Measurements from ENCODE around the gene HDAC8. TPM values are rescaled to one million over a fixed set of nuclear protein-coding genes. Genes with fewer than 3 reads are reported as not detected.
A peak's percentile ranks its signal among the peaks of the same experiment; 100 is the strongest.
"Not testable (repeated sequence)": the region's sequence is repeated elsewhere in the genome, so short reads cannot be mapped to it uniquely, and the experiment has no call there.

HDAC8 gene
- total and polyA plus RNA-seq, 4 experiments from 2014 or later = 15.2 to 23.0 (median 17.0) TPM

GRCh38 chrX:72566448-72566847, 6.2 kb downstream of the HDAC8 start:
- H3K9me3 ChIP-seq (ENCODE audit: control insufficient read depth in 1 of 2, low read length in 2 of 2) = no peaks in the 10 kb centered on the region
- H3K4me1 Mint-ChIP-seq = peaks cover 3 to 6% (median 6%) of the 10 kb centered on the region in 4 donors
- peaks cover 0 to 3% (median 0%) of the 10 kb centered on the region in 8 donors for H3K9me3 Mint-ChIP-seq
- H3K36me3 Mint-ChIP-seq = peaks cover 19 to 38% of the 10 kb centered on the region in 2 donors
- no peaks in the 10 kb centered on the region for H3K27me3 Mint-ChIP-seq
- H3K36me3 ChIP-seq (ENCODE audit: insufficient read depth, low read length) = no peaks in the 10 kb centered on the region
- no peak overlapping the region for H3K4me3 ChIP-seq (ENCODE audit: low read length in 2 of 2)
- H3K27ac Mint-ChIP-seq = no peak overlapping the region
- CTCF ChIA-PET (ENCODE audit: partially characterized antibody) = no interaction called here
- H3K27ac ChIP-seq (ENCODE audit: low read depth, low read length) = no peak overlapping the region
- intact Hi-C loops (cut with micrococcal nuclease) = no loop called here
- no peak overlapping the region for H3K4me3 Mint-ChIP-seq
- POLR2A ChIA-PET (ENCODE audit: partially characterized antibody) = no interaction called here
- H3K27me3 ChIP-seq (ENCODE audit: insufficient read depth, low read length) = no peaks in the 10 kb centered on the region
- no peaks in the 10 kb centered on the region for H3K4me1 ChIP-seq (ENCODE audit: insufficient read depth, low read length)
- DNase-seq = no peak

- H3K4me1 ChIP-seq (ENCODE audit: insufficient read depth, low read length); H3K27ac Mint-ChIP-seq; DNase-seq; H3K9me3 Mint-ChIP-seq; H3K36me3 ChIP-seq (ENCODE audit: insufficient read depth, low read length); POLR2A ChIA-PET (ENCODE audit: partially characterized antibody); intact Hi-C loops (cut with micrococcal nuclease); H3K27ac ChIP-seq (ENCODE audit: low read depth, low read length); H3K9me3 ChIP-seq (ENCODE audit: control insufficient read depth in 1 of 2, low read length in 2 of 2); H3K4me3 Mint-ChIP-seq; CTCF ChIA-PET (ENCODE audit: partially characterized antibody); H3K27me3 Mint-ChIP-seq; H3K27me3 ChIP-seq (ENCODE audit: insufficient read depth, low read length); H3K4me3 ChIP-seq (ENCODE audit: low read length in 2 of 2): not testable (repeated sequence)
- H3K36me3 Mint-ChIP-seq = peaks cover 19 to 22% of the 10 kb centered on the region in 2 donors
- H3K4me1 Mint-ChIP-seq = peaks cover 11 to 20% (median 16%) of the 10 kb centered on the region in 4 donors
Measured at GRCh38 chrX:72559655-72560054, 13.0 kb downstream of the HDAC8 start.

GRCh38 chrX:72554448-72555140, 18.0 kb downstream of the HDAC8 start:
- DNase-seq = no peak
- H3K36me3 ChIP-seq (ENCODE audit: insufficient read depth, low read length) = no peaks in the 10 kb centered on the region
- Mint-ChIP-seq H3K36me3 (peaks cover 6 to 10% of the 10 kb centered on the region in 2 donors), H3K27ac (peak overlapping the region in 1 of 7 donors; percentile 23), H3K4me1 (peaks cover 5 to 17% (median 11%) of the 10 kb centered on the region in 4 donors), H3K9me3 (peaks cover 0 to 2% (median 0%) of the 10 kb centered on the region in 8 donors), H3K4me3 (no peak overlapping the region), H3K27me3 (no peaks in the 10 kb centered on the region)
- no peak overlapping the region for H3K4me3 ChIP-seq (ENCODE audit: low read length in 2 of 2)
- no peaks in the 10 kb centered on the region for H3K27me3 ChIP-seq (ENCODE audit: insufficient read depth, low read length)
- H3K4me1 ChIP-seq (ENCODE audit: insufficient read depth, low read length) = no peaks in the 10 kb centered on the region
- H3K9me3 ChIP-seq (ENCODE audit: control insufficient read depth in 1 of 2, low read length in 2 of 2) = no peaks in the 10 kb centered on the region
- ChIA-PET CTCF (ENCODE audit: partially characterized antibody) (no interaction called here), POLR2A (ENCODE audit: partially characterized antibody) (no interaction called here)
- H3K27ac ChIP-seq (ENCODE audit: low read depth, low read length) = no peak overlapping the region
- intact Hi-C loops (cut with micrococcal nuclease) = no loop called here

- H3K36me3 ChIP-seq (ENCODE audit: insufficient read depth, low read length); H3K4me1 ChIP-seq (ENCODE audit: insufficient read depth, low read length); DNase-seq; H3K27ac Mint-ChIP-seq; H3K4me3 ChIP-seq (ENCODE audit: low read length in 2 of 2); intact Hi-C loops (cut with micrococcal nuclease); CTCF ChIA-PET (ENCODE audit: partially characterized antibody); H3K36me3 Mint-ChIP-seq; POLR2A ChIA-PET (ENCODE audit: partially characterized antibody); H3K4me1 Mint-ChIP-seq; H3K9me3 ChIP-seq (ENCODE audit: control insufficient read depth in 1 of 2, low read length in 2 of 2); H3K9me3 Mint-ChIP-seq; H3K27me3 Mint-ChIP-seq; H3K27me3 ChIP-seq (ENCODE audit: insufficient read depth, low read length); H3K4me3 Mint-ChIP-seq; H3K27ac ChIP-seq (ENCODE audit: low read depth, low read length): not testable (repeated sequence)
Measured at GRCh38 chrX:72552443-72552842, 20.2 kb downstream of the HDAC8 start.

GRCh38 chrX:72545990-72546389, 26.7 kb downstream of the HDAC8 start:
- H3K9me3 Mint-ChIP-seq = no peaks in the 10 kb centered on the region
- CTCF ChIA-PET (ENCODE audit: partially characterized antibody) = no interaction called here
- no peak overlapping the region for H3K27ac Mint-ChIP-seq
- POLR2A ChIA-PET (ENCODE audit: partially characterized antibody) = no interaction called here
- Histone ChIP-seq H3K9me3 (ENCODE audit: control insufficient read depth in 1 of 2, low read length in 2 of 2) (no peaks in the 10 kb centered on the region), H3K27ac (ENCODE audit: low read depth, low read length) (no peak overlapping the region), H3K4me3 (ENCODE audit: low read length in 2 of 2) (no peak overlapping the region), H3K36me3 (ENCODE audit: insufficient read depth, low read length) (no peaks in the 10 kb centered on the region), H3K4me1 (ENCODE audit: insufficient read depth, low read length) (no peaks in the 10 kb centered on the region), H3K27me3 (ENCODE audit: insufficient read depth, low read length) (no peaks in the 10 kb centered on the region)
- no peak overlapping the region for H3K4me3 Mint-ChIP-seq
- no peaks in the 10 kb centered on the region for H3K27me3 Mint-ChIP-seq
- peaks cover 0 to 6% (median 1%) of the 10 kb centered on the region in 4 donors for H3K4me1 Mint-ChIP-seq
- intact Hi-C loops (cut with micrococcal nuclease) = loop anchor here (10.0 kb wide), 1 partner anchor 301 kb away; no protein-coding TSS in a partner anchor
- peaks cover 0 to 20% of the 10 kb centered on the region in 2 donors for H3K36me3 Mint-ChIP-seq
- no peak for DNase-seq

- Mint-ChIP-seq H3K9me3 (no peaks in the 10 kb centered on the region), H3K36me3 (peaks cover 0 to 14% of the 10 kb centered on the region in 2 donors), H3K27ac (peak overlapping the region in 1 of 7 donors; percentile 4), H3K4me1 (peaks cover 0 to 1% (median 0%) of the 10 kb centered on the region in 4 donors), H3K27me3 (no peaks in the 10 kb centered on the region), H3K4me3 (no peak overlapping the region)
- H3K36me3 ChIP-seq (ENCODE audit: insufficient read depth, low read length) = no peaks in the 10 kb centered on the region
- no peak for DNase-seq
- no peaks in the 10 kb centered on the region for H3K27me3 ChIP-seq (ENCODE audit: insufficient read depth, low read length)
- intact Hi-C loops (cut with micrococcal nuclease) = loop anchor here (10.0 kb wide), 1 partner anchor 296 kb away; no protein-coding TSS in a partner anchor
- H3K4me3 ChIP-seq (ENCODE audit: low read length in 2 of 2) = no peak overlapping the region
- no peak overlapping the region for H3K27ac ChIP-seq (ENCODE audit: low read depth, low read length)
- POLR2A ChIA-PET (ENCODE audit: partially characterized antibody) = no interaction called here
- H3K9me3 ChIP-seq (ENCODE audit: control insufficient read depth in 1 of 2, low read length in 2 of 2) = no peaks in the 10 kb centered on the region
- CTCF ChIA-PET (ENCODE audit: partially characterized antibody) = interaction anchor here (0.8 to 0.9 kb wide), 2 partner anchors 16 to 296 kb away, joined by 3 to 4 read pairs; no protein-coding TSS in a partner anchor
- no peaks in the 10 kb centered on the region for H3K4me1 ChIP-seq (ENCODE audit: insufficient read depth, low read length)
Measured at GRCh38 chrX:72540318-72540717, 32.3 kb downstream of the HDAC8 start.

GRCh38 chrX:72539822-72540221, 32.8 kb downstream of the HDAC8 start:
- Histone ChIP-seq H3K4me3 (ENCODE audit: low read length in 2 of 2) (no peak overlapping the region), H3K36me3 (ENCODE audit: insufficient read depth, low read length) (no peaks in the 10 kb centered on the region), H3K27me3 (ENCODE audit: insufficient read depth, low read length) (no peaks in the 10 kb centered on the region), H3K27ac (ENCODE audit: low read depth, low read length) (no peak overlapping the region), H3K4me1 (ENCODE audit: insufficient read depth, low read length) (no peaks in the 10 kb centered on the region), H3K9me3 (ENCODE audit: control insufficient read depth in 1 of 2, low read length in 2 of 2) (no peaks in the 10 kb centered on the region)
- no peaks in the 10 kb centered on the region for H3K27me3 Mint-ChIP-seq
- no peak overlapping the region for H3K4me3 Mint-ChIP-seq
- H3K36me3 Mint-ChIP-seq = peaks cover 0 to 12% of the 10 kb centered on the region in 2 donors
- no peaks in the 10 kb centered on the region for H3K9me3 Mint-ChIP-seq
- CTCF ChIA-PET (ENCODE audit: partially characterized antibody) = interaction anchor here (0.9 kb wide), 1 partner anchor 16 kb away, joined by 4 read pairs; no protein-coding TSS in a partner anchor
- no peak overlapping the region for H3K27ac Mint-ChIP-seq
- POLR2A ChIA-PET (ENCODE audit: partially characterized antibody) = no interaction called here
- no peak for DNase-seq
- peaks cover 0 to 1% (median 0%) of the 10 kb centered on the region in 4 donors for H3K4me1 Mint-ChIP-seq
- intact Hi-C loops (cut with micrococcal nuclease) = loop anchor here (10.0 kb wide), 1 partner anchor 295 kb away; no protein-coding TSS in a partner anchor

Data from CD4-positive, alpha-beta memory T cell (primary cell).